Renal pelvis (tissue), 4 donors: ENCODE measurements around the gene DLGAP1. TPM values are rescaled to one million over a fixed set of nuclear protein-coding genes. Genes with fewer than 3 reads are reported as not detected.
"Not testable (repeated sequence)": the region's sequence is repeated elsewhere in the genome, so short reads cannot be mapped to it uniquely, and the experiment has no call there.

Experiments used
- DNase-seq: peaks from one replicate; pipeline ENCODE4 v3.0.0-alpha.2; 2013
- polyA plus RNA-seq, 3 donors: library from polyadenylated mRNA; unstranded; fragments of 120-200 nt; gene quantifications; one replicate each; pipeline ENCODE4 v1.2.1, GENCODE V29; 2013; ENCODE audit not compliant: insufficient read length in 3 of 3

Gene DLGAP1
- polyA plus RNA-seq, 3 donors = 4.7 to 5.1 (median 5.0) TPM

DNA sequence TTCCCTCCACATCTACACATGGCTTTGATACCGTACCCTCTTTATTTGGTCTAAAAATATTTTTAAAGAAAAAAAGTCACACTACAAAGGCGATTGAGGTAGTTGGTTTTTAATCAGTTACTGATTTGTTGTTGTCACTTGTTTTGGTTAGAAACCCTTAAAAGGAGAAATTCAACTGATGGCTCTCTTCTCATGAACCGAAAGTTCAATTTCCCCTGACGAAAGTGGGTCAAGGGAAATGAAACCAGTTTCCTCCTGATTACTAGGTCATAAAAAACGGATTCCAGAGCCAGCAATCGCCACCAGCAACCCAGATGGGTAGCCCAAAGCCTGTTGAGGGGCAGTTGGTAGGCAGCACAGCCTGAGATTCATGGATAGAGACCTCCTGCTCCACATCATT lies 63.2 kb downstream of the DLGAP1 start:
- DNase-seq = no peak

DNA sequence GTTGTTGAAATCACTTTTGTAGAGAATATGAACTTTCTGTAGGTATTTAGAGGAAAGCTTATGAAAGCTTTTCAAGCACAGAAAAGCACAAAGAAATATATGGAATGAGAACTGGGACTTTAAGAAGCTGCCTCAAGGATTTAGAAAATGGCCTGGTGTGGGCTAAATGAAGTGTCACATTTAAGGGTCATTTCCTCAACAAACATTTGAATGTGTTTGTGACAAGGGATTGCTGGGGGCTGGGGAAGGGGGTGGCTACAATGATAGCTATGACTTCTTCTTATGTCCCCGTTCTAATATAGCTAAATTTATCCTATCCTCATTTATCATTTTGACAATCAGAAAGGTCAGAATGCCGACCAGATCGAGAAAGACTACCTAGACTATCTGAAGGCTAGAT lies 69.2 kb downstream of the DLGAP1 start:
- no peak for DNase-seq

DNA sequence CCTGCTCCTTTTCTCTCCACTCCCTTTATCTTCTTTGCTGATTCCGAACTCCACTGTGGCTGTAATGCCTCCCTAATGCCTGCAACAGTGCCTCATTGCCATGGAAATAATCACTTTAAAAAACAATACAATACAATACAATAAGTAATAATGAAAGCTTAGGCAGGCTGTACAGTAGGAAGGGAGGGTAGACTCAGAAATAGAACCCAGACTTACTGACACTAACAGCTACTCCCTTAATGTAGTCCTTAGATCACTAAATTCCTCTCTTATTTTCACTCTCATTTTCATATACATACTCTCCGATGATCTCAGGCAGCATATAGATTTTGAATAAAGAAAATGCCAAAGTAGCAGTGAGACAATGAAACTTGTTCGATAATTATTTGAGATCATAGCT lies 70.2 kb downstream of the DLGAP1 start:
- no peak for DNase-seq

DNA sequence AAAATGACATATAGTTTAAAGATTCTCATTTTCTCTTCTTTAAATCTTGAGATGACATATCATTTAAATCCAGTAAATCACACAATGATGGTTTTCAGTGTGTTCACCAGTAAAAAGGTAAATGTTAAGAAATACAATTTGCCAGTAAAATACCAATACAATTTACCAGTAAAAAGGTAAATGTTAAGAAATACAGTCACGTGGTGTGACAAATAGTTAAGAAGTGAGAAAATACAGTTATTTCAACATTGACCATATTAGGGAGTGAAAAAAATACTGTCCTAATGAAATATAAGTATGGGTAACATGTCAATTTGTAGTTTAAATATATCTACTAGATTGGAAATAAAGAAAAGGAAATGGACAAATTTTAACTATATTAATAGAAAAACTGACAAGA lies 80.5 kb downstream of the DLGAP1 start:
- DNase-seq = no peak

DNA sequence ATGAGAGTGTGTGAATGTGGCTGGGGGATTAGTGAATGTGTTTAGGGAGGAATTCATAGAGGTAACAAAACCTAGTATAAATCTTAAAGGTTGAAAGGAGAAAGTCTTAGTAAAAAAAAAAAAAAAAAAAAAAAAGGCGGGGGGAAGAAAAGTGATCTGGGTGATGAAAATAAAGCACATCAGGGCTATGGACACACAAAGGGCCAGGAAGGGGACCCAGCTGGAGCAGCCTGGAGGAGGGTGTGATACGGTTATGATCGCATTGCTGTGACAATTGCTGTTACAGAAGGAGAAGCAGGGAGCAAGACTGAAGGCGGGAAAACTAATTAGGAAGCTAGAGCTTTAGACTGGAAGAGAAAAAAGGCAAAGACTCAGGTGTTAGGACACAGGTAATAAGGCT lies 85.4 kb downstream of the DLGAP1 start:
- peak; percentile 30 for DNase-seq

DNA sequence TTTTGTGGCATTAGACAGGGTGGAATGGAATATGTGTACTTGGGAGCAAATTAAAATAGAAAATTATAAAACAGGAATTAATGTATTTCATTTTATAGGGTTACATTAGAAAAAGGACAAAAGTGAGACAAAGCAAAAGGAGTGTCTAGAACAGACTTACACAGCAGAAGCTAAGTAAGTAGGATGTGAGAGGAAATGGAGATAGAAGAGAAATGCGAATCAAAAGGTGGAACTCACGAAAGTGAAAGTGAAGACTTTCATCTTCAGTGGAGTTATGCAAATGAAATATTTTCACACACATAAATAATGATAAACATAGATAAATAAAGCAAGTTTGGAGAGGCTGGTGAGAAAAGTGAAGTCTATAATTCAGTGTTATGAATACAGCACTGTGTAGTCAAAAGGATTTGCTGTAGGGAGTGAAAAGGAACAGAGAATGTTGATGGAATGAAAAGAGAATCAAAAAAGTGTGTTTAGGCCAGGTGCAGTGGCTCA lies 94.8 kb downstream of the DLGAP1 start:
- DNase-seq = no peak

DNA sequence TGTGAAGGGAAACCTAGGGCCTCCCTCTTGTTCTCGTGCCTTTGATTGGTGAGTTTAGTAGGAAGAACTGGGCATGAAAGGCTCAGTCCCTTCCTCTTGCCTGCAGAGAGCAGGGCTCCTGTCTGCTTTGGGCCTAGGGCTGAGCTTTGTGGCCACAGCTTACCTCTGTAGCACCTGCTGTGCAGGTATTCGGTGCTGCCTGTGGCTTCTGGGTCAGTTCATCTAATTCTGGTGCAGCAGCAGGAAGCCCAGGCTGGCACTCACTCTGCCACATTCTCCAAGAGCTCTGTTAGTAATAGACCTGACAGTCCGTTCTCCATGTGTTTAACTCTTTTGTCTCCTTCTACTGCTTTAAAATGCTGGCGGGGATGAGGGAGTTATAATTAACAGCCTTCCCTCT lies 96.5 kb downstream of the DLGAP1 start:
- DNase-seq = no peak

DNA sequence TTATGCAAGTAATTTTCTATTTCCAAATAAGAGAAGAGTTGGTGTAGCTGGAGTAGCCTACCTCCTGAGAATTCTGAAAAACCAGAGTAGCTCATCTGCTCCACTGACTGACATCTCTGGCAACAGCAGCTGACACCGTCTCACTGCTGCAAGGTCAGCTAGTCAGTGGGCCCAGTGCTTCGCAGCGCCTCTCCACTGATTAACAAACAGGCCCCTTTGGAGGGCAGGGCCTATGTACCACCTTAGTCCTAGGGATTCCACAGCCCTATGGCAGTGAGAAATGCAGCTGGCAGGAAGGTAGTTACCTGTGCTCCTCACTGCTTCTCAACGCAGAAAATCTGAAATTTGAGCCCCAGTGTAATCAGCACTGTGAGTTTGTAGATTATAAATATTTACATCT lies 97.5 kb downstream of the DLGAP1 start:
- no peak for DNase-seq

DNA sequence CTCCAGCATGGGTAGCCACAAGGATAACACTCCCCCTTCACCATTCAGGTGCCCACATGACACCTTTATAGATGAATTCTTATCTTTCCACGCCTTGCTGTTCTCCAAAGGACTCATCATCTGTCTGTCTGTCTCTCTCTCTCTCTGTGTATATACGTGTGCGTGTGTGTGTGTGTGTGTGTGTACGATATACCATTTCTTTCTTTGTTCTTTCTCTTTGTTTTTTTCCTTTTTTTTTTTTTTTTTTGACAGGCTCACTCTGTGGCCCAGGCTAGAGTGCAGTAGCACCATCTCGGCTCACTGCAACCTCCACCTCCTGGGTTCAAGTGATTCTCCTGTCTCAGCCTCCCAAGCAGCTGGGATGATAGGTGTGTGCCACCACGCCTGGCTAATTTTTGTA lies 98.2 kb downstream of the DLGAP1 start:
- DNase-seq = no peak

DNA sequence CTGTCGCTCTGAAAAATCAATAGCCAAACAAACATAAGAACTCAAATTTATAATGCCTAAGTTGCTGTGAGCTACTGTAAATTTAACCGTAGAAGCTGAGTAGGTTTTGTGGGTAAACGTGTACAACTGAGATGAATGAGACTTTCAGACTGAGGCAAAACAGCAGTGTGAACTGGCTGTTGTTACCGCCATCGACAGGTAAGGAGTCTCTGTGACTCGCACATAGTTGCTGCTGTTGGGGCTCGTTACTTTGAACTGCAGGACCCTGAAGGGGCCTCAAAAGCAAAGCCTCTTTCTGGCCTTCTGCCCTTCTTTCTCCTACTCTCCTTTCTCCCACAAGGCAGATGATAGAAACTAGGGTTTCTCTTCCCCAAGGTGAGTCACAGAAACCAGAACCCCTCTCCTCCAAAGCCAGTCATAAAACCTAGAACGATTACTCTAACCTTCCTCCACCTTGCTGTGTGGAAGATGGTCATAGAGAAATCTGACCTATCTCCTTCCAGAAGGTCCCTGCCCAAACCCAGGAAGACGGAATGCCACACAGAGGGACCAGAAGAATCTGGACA lies 101.2 kb downstream of the DLGAP1 start:
- no peak for DNase-seq

DNA sequence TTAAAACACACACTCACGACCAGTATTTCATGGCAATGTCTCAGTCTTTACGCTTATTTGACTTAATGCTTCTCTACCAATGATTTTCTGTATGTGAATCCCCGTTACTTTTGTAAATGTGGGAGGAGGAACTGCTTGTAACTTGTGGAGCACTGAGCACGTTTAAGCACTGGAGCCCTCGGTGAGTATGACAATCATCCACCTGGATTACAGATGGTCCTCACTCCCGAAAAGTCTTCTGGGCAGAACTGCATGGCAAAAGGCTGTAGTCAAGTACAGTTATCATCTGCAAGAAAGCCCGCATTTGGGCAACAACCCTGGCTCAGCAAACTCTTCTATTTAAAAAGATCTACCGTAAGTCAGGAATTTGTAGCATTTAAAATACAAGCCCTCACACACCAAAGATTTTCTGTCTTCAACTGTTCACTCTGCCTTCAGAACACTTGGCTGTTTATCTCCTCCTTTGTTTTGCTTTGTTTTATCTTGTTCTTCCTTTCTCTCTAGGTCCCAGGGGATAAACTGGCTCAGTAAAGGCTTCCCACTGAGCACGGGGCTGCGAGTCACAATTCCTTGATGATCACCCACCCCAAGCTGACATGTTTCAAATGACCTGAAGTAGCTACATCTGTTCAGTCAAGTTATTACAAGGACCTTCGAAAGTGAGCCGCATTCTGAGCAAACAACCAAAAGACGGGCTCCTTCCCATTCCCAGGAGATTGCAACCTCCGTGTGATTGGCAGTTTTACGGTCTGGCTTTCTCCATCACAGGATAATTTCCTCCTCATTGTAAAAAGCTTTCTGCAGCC lies 102.2 kb downstream of the DLGAP1 start:
- DNase-seq = peak; percentile 37

DNA sequence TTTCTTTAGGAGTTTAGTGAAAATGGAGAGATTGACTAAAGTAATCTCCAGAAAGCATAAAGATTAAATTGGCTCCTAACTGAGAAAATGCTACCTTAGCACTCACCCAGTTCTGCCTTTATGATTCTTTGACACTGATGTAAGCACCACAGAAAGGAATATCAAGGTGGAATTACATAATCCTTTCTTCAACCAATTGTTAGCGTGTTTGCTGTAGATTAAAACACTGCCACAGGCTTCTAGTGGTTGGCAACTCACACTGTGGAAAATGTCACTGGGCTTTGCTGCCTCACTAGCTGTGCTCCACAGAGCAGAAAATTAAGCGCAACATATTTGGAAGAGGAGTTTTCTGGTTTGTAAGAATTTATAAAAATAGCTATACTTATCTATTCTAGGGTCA lies 104.1 kb downstream of the DLGAP1 start:
- no peak for DNase-seq

DNA sequence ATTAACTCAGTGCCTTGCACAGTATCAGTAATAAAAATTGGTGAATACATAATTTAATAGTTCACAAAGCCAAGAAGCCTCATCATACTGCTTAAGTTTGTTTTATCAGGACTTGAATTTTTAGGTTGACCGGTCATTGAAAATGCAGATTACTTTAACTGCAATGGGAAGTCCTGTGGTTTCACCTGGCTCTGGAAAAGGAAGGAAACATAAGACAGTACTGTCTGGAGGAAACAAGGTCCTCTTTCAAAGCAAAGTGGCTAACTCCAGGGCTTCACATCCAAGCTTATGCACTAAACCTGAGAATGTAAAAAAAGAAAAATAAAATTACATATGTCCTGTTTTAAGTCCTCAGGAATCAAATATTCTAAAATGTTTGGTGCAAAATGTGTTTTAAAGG lies 119.7 kb downstream of the DLGAP1 start:
- no peak for DNase-seq

DNA sequence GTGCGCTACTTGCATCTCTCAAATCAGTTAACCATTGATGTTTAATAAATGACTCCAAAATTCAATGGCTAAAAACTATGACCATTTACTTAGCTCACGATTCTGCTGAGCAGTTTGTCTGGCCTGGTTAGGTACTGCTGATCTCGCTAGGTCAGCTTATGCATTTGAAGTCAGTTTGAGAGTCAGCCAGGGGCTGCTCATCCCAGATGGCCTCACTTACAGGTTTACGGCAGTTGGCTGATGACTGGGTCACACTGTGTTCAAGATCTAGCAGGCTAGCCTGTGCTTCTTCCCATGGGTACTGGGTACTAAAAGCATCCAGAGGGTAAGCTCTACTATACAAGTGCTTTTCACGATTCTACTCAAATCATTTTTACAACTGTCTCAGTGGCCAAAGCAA lies 122.1 kb downstream of the DLGAP1 start:
- DNase-seq = no peak

DNA sequence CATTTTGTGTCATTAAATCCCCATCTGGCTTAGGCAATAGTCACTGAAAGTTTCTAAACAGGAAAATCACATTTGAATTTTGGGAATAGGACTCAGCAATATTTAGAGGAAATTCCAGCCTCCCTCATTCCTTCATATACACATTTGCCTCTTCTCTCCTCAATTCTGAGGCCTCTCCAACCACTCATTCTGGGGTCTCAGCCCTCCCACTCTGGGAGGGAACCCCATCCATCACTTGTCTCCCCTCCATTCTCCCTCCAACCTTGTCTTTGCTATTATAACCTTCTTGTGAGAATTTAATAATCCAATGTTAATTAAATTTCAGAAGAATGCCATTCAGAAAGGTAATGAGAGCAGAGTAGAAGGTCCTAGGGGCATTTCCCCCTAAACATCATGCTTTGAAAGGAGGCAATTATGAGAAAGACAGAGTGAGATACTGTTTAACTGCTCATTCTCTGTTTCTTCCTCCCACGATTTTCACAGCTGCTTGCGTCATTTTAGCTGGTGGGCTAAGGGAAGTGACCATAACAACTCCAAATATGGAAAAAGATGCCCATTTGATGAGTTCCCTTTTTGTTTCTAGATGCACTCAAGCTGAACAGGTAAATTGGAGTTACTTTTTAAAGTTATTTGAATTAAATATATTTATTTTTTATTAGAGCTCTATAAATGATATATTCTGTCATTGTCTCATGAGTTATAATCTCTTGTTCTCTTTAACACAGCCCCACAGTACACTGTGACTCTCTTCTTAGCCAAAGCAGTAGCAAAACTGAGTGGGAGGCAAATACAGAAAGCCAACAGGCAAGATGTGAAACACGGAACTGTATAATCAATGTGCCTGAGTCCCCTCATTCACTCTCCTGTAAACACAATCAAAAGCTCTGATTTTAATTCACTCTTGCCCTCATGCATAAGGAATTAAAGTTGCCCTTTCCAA lies 135.1 kb downstream of the DLGAP1 start:
- peak; percentile 30 for DNase-seq

DNA sequence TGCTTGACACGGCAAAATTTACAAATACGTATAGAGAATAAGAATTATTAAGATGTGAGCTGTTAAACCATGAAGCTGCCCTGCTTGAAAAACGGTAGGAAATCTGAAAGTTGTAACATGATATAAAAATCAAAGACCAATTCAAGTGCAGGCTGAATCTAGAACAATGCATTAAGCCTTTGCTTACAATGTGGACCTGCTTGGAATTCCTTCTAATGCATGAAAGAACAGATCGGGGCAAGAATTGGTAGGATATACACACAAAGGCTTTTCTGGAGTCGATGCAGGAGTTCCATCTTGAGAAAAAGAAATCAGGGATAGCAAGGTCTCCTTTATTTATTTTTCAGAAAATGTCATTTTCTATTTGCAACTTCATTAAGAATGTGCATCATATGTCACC lies 136.8 kb downstream of the DLGAP1 start:
- DNase-seq = no peak

DNA sequence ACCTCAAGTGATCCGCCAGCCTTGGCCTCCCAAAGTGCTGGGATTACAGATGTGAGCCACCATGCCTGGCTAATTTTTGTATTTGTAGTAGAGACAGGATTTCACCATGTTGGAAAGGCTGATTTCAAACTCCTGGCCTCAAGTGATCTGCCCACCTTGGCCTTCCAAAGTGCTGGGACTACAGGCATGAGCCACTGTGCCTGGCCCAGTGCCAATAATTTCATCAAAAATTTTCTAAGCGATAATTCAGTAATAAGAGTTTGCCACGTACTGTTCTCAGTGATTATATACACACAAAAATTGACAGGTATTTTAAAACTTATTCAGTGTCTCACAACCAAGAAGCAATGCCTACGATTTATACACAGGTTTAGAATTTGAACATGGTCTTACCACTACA lies 143.2 kb downstream of the DLGAP1 start:
- DNase-seq = not testable (repeated sequence)

DNA sequence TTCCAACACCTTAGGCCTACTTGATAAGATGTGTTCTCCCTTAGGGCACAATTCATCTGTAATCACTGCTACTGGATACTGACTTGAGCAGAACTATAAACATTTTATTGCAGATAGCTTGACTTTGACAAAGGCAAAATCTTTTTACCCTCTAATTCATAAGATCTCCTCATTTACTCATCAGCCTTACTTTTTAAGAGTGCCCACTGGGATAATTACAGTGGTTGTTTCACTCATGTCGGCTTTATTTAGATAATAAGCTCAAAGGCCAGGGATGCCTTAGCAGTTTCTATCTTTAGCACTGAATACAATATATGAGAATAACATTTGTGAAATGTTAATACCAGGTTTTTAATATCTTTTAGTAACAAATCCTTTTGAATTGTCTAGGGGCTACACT lies 144.0 kb downstream of the DLGAP1 start:
- DNase-seq = no peak

DNA sequence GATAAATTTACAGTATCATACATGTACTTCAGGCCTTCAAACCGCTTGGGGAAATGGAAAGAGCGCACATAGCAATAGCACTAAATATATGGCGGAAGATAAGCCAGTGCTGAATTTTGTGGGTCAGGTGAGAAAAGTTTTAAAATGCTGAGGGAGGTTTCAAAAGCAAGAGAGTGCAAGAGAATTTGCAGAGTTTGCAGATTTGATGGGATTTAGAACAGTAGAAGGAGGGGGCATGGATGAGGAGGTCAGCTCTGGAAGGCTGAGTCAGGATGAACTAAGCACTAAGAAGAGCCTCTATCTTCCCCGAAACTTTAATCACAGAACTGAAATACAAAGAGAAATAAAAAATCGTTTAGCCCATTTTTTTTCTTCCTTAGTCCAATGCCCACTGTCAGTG lies 145.9 kb downstream of the DLGAP1 start:
- DNase-seq = no peak

DNA sequence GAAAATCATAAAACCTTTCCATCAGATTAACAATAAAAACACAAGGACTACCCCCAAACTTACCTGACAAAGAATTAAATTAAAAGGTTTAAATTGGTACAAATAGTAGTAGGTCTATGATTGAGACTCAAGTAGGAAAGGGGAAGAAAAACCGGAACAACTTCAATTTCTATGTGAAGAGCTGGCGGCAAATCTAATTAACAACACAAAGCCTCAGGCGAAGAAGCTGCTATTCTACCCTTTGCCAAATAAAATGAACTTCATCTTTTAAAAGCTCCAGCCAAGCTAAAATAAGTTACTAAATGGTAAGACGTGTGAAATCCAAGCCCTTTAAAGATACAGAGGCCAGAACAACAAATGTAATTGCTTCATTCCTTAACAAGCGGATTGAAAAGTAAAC lies 146.5 kb downstream of the DLGAP1 start:
- DNase-seq = no peak

DNA sequence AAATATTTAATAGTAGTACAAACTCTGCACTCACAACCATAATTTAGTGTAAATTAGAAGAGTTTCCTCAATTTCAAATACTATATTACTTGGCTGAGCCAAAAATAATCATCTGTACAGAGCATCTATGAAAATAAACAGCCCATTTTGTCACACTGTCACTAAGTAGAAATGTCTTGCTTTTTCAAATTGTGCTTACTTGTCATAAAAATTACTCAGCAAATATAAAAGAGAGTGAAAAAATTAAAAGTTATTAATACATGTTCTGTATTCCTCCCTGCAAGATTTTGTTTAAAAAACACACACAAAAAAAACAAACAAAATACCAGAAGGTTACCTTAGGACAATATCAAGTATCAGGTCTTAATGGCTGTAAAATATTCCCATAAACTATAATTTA lies 155.7 kb downstream of the DLGAP1 start:
- DNase-seq = no peak

DNA sequence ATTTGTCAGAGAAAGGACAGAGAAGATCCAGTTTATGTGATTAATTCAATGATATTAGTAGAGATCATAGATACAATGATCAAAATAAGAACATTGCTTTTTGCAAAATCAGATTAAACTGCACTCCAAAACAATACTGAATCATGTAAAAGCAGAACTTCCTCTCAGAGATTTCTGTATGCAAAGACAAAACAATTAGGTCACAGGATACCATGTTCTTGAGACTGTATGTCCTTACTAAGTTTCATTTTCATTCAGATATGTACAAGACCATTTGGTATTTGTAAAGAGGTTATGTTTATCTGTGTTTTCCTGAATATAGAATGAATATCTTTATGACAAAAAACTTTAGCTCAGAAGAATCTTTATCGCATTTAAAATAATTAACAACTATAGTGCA lies 161.8 kb downstream of the DLGAP1 start:
- no peak for DNase-seq

DNA sequence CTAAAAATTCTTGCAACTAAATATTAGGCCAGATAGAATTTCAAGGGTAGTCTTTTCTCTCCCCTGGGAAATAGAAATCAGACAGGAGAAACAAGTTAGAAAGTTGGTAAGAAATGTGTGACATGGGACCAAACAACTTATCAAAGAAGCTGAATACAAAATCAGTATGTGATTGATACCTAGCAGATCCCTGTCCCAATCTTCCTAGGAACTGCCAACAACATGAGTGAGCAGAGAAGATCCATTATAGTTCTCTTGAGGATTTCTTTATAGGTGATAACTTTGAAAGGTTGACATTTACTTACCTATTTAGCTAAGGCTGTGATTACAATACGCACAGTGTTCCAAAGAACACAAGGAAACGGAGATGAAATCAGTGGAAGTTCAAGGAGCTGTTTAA lies 162.4 kb downstream of the DLGAP1 start:
- no peak for DNase-seq
